ENCODE data around the gene ACYP2.
"Not testable (repeated sequence)": the region's sequence is repeated elsewhere in the genome, so short reads cannot be mapped to it uniquely, and the experiment has no call there.

ACYP2 gene

DNA sequence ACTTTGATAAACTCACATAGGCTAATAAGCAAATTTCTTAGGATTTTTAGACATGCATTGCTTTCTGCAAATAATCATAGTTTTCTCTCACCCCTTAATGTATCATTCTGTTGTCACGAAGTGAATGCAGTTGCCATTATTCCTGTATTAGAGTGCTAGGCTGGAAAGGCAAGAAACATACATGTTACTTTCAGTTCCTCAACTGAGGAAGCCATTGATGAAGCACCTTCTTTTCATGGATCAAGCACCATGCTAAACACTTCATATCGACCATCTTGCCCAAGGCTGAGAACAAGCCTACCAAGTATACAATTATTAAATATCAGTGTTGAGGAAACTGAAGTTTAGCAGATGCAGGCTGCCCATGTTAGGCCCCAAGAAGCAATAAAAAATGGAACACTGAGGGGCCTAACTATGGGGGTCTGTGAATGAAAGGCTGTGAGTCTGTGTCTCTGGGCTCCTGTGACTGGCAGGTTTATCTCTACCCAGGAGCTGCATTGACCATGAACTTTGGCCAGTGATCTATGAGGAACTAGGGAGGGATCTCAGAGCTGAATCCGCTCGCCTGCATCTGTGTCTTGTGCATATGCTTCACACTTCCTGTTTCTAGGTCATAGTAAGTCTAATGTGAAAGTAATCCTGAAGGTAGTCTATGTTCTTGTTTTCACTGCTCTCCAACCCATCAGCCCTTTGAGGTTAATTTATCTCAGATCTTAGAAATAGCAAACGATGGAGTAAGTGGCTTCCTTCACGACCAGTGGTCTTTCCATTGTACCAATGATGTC lies 156.6 kb downstream of the ACYP2 start:
- DNase-seq (ENCODE audit: low read depth in 2 of 2) = no peak

DNA sequence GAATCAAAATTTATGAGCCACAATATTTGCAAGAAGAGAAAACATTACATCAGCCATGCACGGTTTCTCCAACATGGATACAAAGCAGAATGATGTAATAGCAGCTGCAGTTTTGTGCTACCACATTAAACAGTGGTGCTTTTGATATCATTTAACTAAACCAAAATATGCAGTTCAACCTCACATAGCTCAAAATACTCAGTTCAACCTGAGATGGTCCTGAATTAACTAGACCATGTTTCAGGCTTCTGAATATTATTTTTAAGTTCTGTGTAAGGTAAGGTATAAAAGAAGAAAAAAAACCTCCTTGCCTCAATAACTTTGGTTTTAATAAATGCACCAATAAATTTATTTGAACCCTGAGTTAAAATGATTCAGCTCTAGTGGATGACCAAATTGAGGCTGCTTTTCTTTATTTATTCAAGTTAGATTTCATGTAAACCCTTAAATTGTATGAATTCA lies 159.4 kb downstream of the ACYP2 start:
- DNase-seq (ENCODE audit: low read depth in 2 of 2) = no peak

DNA sequence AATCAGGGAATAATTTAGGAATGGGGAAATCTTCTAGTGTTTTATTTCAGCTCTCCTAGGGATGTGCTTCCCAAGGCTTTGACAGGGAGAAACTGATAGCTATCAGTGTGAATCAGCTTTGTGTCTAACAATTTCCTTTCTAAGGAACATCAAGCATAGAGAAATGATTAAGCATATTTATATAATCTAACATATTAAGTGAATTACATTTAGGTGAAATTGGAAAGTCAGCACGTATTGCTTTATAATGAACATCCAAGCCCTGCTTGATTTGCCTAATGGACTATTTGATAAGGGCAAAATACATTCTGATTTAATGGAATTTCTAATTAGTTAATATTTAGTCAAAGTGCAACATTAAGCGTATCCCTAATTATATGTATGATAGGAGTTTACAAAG lies 160.1 kb downstream of the ACYP2 start:
- no peak for DNase-seq (ENCODE audit: low read depth in 2 of 2)

DNA sequence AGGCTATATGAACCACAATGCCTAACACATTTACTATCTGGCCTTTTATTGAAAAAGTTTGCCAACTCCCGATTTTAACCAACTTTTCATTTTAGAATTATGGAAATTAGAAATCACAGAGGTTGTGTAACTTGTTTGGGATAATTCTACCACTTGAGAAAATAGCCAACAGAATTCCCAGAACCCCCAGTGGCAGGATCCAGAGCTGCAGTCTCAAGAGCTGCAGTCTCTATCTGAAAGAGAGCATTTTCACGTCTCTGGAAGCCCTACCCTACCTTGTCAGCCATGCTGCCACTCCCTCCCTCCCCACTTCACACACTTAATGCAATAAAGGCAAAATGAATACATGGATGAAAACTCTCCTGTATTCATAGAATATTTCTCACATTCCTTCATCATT lies 164.0 kb downstream of the ACYP2 start:
- DNase-seq (ENCODE audit: low read depth in 2 of 2) = no peak

DNA sequence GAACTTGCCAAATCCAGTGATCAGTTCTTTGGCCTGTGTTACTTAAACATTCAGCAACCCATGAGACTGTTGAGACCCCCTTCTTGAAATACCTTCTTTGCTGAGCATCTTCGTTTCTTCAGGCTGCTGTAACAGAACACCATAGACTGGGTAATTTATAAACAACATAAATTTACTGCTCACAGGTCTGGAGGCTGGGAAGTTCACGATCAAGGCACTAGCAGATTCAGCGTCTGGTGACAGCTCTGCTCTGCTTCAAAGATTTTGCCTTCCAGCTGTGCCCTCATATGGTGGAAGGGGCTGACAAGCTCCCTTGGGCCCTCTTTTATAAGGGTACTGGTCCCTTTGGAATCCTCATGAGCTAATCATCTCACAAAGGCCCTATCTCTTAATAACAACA lies 169.4 kb downstream of the ACYP2 start:
- DNase-seq (ENCODE audit: low read depth in 2 of 2) = no peak

DNA sequence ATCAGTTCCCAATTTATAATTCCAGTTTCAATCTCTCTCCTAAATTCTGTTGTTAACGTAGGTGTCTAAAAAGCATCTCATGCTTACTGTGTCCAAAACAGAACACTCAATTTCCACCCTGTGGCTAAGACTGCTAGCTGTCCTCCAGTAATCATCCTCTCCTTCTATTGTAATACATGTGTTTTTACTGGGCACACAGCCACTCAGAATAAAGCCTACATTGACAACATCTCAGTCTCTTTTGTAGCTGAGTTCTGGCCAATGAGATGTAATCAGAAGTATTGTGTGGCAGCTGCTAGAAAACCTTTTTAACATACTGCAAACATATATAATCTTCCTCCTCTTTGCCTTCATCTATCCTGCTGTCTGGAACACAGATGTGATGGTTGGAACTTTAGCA lies 170.0 kb downstream of the ACYP2 start:
- DNase-seq (ENCODE audit: low read depth in 2 of 2) = no peak

DNA sequence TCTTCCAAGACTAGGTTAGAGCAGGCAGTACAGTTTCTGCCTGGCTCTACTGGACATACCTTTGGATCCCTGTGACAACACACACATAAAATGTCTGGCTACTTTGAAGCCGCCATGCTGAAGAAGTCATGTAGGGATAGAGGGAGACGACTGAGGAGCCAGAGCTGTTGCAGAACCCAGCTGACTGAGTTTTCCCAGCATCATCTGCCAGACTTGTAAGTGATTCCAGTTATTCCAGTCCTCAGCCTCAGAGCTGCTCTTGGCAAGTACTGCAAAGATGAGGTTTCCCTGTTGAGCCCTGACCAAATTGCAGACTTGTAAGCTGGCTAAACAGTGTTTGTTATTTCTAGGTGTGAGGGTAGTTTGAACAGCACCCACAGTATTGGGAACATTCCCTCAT lies 172.1 kb downstream of the ACYP2 start:
- DNase-seq (ENCODE audit: low read depth in 2 of 2) = no peak

DNA sequence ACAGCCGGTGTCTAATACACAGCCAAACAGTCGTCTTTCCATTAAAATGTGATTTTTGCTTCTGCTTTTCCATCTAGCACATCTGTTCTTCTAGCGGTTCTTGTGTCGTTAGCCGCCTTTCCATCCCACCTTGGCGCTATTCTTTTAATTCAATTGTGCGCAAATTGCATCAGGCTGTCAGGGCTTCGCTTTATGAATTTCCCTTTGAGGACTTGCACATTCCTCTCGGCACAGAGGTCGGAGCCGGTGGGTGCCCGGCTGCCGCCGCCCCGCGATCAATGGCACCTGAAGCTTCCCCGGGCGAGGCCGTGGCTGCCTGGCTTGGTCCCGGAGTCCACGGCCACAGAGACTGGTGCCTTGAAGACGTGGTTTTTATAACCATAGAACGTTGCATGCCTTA lies 174.5 kb downstream of the ACYP2 start:
- no peak for DNase-seq (ENCODE audit: low read depth in 2 of 2)

DNA sequence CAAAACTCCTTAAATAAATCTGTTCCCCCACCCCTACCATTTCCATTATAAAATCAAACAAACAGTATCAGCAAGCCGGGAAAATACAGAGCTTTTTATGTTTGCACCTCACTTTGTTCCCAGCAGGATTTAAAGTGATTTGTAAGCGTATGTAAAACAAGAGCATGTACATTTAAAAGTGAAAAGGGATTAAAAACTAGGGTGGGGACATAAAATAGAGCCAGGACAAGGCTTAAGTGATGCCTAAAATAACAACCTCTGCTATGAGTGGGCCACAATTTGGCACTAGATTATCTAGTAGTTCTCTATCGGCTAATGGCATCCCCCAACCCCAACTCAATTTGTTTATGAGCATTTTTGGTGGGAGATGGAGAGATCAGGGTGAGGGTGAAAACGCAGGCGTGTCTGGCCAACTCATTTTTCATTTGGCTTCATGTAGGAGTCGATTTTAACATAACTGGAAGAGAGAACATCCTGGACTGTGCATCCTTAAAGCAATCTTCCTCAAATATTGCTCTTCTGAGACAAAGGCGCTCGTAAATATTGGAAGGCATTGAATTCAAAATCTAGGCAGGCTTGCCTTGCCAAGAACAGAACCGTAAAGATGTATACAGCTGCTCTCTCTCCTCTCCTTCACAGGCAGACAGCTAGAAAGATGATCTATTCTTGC lies 175.1 kb downstream of the ACYP2 start:
- no peak for DNase-seq (ENCODE audit: low read depth in 2 of 2)

DNA sequence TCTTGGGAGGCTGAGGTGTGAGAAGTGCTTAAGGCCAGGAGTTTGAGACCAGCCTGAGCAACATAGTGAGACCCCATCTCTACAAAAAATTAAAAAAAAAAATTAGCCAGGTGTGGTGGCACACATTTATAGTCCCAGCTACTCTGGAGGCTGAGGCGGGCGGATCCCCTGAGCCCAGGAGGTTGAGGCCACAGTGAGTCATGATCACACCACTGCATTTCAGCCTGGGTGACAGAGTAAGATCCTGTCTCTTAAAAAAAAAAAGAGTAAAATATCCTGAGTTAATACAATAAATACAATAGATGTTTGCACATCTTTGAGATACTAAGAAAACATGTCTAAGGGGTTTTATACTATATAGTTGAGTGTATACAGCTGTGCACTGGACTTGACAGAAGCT lies 179.2 kb downstream of the ACYP2 start:
- not testable (repeated sequence) for DNase-seq (ENCODE audit: low read depth in 2 of 2)

DNA sequence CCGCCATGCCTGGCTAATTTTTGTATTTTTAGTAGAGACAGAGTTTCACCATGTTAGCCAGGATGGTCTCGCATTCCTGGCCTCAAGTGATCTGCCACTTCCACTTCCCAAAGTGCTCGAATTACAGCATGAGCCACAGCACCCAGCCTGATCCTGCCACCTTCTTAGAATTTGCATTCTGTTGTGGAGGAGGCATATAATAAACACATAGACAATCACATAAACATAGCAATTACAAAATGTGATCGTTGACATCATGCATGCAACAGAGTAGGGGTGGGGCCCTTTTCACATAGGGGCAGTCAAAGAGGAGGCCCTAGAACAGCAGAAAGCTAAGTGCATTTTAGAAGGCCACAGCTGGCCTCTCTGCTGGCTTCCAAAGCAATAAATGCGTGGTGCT lies 180.5 kb downstream of the ACYP2 start:
- DNase-seq (ENCODE audit: low read depth in 2 of 2) = no peak

DNA sequence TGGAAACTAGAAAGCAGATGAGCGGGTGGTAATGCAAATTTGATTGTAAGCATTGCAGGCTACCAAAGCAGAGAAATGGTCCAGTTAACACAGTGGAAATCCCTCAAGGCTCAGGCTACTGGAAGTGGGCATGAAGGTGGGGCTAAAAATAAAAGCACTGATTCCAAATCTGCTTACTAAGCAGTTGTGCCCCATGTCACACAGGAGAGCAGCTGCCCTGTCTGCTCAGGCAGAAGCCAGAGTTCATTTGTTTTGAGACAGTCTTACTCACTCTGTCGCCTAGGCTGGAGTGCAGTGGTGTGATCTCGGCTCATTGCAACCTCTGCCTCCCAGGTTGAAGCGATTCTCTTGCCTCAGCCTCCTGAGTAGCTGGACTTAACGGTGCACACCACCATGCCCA lies 183.1 kb downstream of the ACYP2 start:
- no peak for DNase-seq (ENCODE audit: low read depth in 2 of 2)

DNA sequence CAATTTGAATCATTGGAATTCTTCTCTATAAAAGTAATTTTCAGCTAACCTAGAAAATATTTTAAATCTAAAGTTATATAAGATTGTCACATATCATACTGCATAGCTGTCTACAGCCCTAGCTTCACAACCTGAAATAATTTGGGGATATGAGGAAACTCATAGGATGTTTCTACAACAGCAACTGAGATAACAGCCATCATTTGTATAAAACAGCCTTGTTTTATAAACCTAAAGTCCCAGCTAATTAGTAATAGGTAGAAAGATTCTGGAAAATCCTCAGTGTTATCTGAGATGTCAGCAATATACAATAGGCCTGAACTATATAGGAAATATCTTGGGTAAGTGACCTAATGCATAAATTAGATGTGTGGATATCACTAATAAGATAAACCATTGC lies 188.2 kb downstream of the ACYP2 start:
- DNase-seq (ENCODE audit: low read depth in 2 of 2) = no peak

DNA sequence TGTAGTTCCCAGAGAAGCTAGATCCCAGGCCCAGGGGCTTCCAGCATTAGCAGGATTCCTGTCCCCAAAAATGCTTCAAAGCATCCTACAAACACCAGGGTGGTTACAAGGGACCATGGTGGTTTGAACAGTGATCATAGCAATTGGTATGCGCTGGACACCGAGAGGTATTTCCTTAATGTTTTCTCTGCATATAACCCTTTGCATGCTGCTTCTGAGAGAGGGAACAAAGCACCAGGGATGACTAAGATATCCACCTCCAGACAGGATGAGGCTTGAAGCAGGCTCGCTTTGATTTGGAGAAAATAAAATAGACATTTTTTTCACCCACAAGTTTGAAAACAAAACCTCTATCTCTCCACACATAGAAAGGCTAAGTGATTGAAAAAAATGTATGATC lies 191.1 kb downstream of the ACYP2 start:
- DNase-seq (ENCODE audit: low read depth in 2 of 2) = no peak

DNA sequence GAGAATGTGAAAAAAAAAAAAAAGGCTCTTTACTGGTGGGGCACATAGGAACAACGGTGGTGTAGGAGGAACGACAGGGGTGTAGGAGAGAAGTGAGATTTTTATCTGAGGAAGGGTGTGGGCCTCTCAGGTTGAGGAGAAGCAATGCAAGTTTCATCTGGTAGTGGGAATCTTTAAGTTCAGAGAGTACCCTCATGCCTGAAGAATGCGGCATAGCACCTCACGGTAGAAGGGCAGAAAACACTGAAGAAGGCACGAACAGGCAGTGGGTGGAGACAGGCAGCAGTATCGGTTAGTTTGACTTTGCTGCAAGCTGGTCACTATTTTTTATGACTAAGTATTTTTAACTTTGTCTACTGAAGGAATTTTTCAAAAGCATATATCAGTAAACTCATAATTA lies 192.8 kb downstream of the ACYP2 start:
- no peak for DNase-seq (ENCODE audit: low read depth in 2 of 2)

DNA sequence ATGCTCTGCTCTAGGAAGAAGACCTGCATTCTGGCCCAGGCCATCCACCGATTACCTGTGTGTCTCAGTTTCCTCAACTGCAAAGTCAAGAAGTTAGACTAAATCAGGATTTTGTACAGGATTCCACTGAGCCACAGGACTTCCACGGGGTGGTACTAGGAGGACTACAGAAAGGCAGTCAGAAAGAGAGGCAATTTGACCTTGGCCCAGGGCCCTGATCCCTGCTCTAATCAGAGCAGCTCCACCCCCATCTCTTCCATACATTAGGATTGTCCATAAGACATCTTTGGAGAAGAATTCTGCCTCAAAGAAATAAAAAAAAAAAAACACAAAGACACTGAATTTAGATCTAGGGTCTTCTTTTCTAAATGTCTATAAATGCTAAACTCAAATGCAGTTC lies 193.4 kb downstream of the ACYP2 start:
- DNase-seq (ENCODE audit: low read depth in 2 of 2) = no peak

DNA sequence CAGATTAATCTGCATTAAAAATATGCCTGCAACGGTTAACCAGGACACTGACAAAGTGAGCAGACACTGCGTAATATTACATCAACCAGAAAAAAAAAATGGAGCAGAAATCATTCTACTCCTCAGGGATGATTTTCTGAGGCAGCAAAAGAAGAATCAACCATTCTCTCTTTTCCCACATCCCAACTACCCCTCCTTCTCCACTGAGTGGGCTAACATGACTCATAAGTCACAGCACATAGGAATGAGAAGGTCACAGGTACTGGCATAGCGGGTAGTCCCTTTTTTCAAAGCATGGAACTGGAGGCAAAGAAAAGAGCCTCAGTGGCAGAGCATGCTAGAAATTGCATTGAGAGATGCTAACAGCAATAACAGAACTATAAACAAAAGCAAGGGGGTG lies 194.9 kb downstream of the ACYP2 start:
- no peak for DNase-seq (ENCODE audit: low read depth in 2 of 2)

DNA sequence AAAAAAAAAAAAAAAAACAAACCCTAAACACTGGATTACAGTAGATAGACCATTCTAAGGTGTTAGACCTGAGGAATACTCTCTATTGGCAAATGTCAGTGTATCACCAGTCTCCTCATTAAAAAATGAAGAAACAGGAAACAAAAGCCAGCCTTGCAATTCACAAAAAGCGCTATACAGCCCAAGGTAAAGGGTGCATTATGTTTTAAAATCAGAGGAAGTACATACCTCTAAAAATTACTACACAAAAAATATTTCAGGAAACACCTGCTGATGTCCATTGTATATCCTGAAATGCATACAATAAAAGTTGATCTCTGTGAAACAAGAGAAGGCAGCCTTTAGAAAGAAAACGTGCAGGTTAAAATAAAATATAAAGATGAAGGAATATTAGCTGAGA lies 195.5 kb downstream of the ACYP2 start:
- no peak for DNase-seq (ENCODE audit: low read depth in 2 of 2)

DNA sequence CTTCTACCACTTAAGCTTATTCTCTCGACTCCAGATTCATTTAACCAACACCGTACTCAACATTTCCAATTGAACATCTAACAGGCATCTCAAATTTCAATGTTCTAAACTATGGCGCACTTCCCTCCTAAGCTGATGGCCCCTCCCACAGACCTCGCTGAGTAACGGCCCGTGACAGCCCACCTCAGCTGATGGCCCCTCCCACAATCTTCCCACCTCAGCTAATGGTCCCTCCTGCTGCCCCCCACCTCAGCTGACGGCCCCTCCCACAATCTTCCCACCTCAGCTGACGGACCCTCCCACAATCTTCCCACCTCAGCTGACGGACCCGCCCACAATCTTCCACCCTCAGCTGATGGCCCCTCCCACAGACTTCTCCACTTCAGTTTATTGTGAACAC lies 197.7 kb downstream of the ACYP2 start:
- no peak for DNase-seq (ENCODE audit: low read depth in 2 of 2)

DNA sequence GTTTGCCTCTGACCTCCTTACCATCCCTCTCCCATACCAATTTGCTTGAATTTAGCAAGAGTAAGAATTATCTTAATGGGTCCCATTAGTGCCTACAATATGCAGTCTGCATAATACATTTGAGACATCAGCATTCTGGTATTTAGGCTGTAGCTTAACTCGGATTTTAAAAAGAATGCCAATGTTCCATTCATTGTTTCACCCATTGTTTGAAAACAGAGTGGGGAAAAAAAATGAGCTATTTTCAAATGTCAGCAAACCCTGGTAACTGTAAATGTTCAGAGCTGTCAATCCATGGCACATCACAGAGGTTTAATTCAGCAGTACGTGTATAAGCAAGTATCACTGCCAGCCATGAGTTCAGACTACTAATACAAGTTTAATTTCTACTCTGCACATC lies 202.6 kb downstream of the ACYP2 start:
- DNase-seq (ENCODE audit: low read depth in 2 of 2) = no peak

DNA sequence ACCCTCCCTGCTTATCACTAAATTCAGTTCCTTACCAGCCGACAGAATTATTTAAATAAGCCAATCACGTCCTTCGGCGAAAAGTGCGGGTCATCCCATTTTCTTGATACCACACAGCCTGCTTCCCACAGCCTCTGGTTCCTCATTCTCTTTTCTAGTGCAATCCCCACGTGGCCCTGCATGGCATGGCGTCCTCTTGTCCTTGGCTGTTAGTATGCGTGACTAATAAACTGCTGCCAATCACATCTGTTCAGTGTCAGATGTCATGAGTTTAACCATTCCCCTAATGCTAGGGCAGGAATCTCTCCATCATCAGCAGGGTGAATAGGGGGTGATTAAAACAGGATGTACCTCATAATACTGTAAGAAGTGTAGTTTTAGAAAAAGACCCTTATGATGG lies 203.4 kb downstream of the ACYP2 start:
- DNase-seq (ENCODE audit: low read depth in 2 of 2) = no peak

DNA sequence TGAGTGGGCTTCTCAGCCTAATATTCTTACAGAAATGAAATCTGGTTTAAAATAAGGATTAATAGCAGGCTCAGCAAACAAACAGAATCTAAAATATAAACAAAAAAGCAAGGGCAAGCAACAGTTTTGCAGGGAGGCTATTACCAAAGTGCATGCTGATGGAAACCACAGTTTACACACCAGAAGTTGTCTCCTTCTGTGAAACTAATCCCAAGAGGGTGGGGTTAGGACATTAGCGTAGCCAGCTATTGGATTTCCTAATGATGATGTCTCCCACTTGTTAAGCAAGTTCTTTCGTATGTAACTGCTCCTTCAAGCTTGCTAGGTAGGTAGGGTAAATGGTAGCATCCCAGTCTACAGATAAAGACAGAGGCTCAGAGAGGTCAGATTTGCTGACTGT lies 205.6 kb downstream of the ACYP2 start:
- DNase-seq (ENCODE audit: low read depth in 2 of 2) = no peak

DNA sequence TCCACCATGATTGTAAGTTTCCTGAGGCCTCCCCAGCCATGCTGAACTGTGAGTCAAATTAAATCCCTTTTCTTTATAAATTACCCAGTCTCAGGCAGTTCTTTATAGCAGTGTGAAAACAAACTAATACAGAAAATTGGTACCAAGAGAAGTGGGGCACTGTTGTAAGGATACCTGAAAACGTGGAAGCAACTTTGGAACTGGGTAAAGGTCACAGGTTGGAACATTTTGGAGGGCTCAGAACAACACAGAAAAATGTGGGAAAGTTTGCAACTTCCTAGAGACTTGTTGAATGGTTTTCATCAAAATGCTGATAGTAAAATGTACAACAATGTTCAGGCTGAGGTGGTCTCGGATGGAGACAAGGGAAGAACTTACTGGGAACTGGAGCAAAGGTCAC lies 209.1 kb downstream of the ACYP2 start:
- DNase-seq (ENCODE audit: low read depth in 2 of 2) = not testable (repeated sequence)

DNA sequence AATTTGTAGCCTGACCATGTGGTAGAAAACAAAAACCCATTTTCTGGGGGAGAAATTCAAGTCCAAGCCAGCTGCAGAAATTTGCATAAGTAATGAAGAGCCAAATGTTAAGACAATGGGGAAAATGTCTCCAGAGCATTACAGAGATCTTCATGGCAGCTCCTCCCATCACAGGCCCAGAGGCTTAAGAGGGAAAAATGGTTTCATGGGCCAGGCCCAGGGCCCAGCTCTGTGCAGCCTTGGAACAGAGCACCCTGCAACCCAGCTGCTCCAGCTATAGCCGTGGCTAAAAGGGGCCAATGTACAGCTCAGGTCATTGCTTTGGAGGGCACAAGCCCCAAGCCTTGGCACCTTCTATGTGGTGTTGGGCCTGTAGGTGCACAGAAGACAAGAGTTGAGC lies 209.7 kb downstream of the ACYP2 start:
- no peak for DNase-seq (ENCODE audit: low read depth in 2 of 2)

Data from stimulated activated CD8-positive, alpha-beta memory T cell treated with anti-CD3 and anti-CD28 coated beads, Interleukin-15, amount 100 ng/mL, for 48 hours (primary cell).